HG03575 (cell line): ENCODE data around the gene OXGR1.

Source experiments
- ATAC-seq: cut with Tn5 transposase; IDR thresholded peaks from one replicate; pipeline ENCODE4 v1.9.1; 2021; ENCODE audit not compliant: unreplicated experiment, insufficient number of reproducible peaks, low FRiP score; ENCODE audit errors: extremely low read depth

Gene OXGR1

DNA sequence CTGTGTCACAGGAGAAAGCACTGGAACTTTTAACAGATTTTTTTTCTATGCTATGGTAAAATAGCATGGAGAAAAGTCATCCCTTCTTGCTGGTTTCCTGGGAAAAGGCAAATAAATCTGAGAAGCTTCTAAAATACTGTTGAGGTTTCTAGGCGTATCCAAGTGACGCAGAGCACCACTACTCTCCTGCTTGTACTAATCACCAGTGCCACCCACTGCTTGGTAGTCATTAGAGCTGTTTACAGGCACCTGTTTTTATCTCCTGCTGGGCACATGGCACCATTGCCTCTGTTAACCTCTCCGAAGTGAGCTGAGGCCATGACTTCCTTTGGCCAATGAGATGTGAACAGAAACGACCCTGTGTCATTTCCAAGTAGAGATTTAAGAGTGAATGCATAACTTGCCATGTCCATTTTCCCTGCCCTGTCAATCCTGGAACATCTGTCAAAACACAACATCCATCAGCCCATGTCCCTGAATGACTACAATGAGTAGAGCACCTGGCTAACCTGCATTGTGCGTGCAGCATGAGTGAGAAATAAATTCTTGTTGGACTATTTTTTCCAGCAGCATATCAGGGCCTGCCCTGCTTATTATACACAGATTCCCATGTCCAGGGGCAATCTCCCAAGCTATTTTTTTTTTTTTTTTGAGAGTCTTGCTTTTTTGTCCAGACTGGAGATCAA, 17.3 kb upstream of the OXGR1 start:
- no peak for ATAC-seq

DNA sequence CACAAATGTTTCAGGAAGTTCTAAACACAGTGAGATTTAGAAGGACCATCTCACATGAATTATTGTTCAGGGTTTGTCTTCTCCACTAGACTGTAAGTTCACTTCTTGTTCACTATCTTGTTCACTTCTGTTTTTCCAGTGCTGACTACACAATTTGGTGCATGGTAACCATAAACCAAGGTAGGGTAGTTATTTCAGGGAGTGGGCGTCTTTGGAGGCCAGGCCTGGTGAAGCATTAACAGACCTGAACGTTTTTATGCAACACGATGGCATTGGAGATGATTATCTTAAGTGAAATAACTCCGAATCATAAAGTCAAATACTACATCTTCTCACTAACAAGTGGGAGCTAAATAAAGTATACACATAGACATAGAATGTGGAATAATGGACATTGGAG, 14.4 kb upstream of the OXGR1 start:
- ATAC-seq, result no peak

DNA sequence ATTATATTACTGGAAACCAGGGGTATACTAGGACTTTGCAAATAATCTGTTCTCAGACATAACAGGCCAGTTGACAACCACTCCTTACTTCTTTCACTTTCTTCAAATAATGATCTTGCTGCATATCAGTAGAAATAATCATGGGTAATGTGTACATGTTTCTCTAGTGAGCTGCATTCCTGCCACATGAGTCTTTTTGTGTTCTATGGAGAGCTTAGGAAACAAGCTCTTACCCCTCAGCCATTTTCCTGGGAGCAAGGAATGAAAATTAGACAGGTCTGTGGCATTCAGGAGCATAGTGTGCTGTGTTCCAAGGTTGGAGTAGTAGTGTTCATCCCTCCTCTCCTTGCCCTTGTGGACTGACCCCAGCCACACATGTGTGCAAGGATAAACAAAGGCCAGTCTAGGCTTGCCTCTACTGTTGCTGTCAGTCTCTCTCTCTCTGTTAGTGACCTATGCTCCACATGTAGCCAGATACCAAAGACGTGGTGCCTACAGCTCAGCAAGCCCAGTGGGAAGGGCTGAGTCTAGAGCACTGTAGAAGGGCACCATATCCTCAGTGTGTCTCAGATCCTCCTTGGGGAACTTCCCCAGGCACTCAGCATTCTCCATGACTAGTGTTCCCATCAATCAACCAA, 11.5 kb upstream of the OXGR1 start:
- ATAC-seq, result no peak

DNA sequence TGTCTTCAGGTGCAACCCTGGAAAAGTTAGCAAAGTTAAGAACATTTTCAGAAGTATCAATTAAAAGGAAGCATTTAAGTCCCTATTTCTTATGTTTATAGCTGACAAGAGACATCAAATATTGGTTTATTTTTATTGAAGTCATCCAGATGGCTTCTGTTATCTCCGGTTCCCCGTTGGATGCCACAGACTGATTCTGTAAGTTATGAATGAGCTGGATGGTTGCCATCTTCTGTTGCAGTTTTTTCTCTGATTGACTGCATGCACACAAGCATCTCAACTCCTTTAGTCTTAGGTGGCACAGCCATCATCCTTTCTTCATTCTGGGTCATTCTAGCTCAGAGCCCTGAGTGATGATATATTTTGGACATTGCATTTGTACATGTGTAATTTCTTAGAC, 10.6 kb upstream of the OXGR1 start:
- ATAC-seq, result no peak

DNA sequence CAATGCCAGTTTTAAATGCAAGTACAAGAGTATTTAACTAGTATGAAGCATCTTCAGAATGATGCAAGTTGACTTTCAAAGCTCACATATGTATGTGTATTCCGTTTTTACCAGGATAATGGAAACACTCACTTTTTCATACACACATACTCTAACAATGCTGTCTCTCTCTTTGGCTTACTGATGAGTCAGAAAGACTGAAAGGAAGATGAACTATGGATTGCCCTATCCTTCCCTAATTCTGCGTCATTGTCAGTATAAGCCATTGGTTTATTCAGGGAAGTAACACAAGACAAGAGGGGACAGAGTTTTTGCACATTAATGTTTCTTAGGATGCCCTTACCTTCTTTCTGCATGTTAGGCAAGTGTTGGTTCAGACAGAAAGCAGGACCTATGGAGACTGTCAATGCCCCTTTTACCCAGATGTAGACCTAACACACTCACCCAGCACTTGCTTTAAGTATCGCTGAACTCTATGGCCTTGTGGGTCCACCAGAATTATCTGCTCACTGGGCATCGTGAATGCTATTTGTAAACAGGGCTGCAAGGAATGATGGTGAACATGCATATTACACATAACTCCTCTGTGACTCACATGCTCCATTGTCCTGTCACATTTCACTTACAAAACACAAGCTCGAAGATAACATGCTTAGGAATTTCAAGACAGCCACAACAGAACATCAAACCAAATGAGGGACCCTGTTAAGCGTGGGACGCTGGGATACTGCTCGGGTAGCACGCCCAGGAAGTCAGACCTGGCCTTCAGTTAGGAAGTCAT, 10.0 kb upstream of the OXGR1 start:
- ATAC-seq, result no peak

DNA sequence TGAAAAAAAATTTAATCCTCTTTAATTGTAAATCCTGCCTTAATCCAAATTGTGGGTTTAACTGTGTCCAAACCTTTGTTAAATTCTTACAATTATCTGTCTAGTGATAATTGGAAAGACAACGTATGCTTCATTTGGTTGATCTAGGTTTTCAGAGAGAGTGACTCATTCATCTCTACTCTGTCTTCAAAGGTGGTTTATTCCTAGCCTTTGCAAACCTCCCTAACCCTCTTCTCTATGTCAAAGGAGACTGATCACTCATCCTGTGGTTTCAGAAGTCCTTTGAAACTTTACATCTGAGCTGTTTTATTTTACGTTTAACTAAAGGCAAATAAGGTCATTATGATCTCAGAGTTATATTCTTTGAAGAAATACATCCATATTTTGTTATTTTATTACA, 8.8 kb upstream of the OXGR1 start:
- ATAC-seq, result no peak

DNA sequence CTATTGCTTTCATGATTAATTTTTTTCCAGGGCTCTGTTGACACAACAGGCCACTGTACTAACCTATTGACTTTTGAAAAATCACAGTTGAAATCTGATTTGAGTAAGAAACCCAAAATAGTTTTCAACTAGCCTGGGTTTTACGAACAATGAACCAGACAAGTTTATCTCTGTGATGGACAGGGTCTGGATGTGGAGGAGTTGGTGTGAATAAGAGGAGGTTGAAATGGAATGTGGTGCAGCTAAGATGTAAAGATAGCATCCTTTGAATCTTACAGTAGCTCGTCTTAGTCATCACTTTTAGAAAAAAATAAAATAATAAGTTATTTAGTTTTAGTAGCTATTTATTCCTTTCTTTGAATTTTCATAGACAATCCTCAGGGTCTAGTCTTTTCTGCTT, 8.3 kb upstream of the OXGR1 start:
- ATAC-seq, result no peak

DNA sequence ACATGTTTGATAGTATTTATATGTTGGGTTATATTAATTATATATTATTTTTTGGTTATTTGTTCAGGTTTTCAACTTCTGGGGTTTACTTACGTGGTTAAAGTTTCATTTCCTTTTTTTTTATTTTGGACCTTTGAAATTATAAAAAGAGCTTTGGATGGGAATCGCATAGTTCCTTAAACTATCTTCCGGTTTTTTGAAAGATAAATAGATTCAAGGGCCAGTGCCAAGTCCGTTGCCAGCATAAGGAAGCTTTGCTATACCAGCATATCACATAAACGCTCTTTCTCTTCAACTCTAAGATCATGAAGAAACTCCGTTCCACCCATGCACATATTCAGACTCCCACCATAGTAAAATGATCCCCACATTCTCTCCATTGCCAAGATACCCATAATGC, 7.4 kb upstream of the OXGR1 start:
- ATAC-seq, result no peak

DNA sequence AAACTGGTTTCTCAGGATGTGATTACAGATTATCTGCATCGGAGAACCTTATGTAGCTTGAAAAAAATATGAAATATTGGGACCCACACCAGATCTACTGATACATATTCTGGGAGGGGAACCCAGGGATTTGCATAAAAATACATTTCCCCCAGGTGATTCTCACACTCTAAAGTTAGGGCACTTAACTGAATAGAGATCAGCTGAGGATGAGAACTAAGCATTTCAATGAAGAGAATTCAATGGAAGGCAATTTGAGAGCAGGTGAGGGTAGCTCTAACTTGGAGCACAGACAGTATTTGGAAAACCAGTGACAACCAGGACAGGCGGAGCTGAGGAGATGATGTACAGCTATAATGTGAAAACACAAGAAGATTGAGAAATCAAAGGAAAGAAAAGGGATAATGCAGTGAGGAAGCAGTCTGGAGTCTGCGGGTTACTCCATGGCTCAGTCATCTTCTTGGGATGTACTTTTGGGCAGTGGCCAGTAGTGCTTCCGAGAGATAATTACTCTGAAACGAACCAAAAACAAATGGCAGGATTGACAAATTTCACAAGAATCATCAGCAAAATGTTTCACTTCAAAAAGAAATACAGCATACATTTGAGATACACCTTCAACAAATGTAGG, 6.1 kb upstream of the OXGR1 start:
- ATAC-seq, result no peak

DNA sequence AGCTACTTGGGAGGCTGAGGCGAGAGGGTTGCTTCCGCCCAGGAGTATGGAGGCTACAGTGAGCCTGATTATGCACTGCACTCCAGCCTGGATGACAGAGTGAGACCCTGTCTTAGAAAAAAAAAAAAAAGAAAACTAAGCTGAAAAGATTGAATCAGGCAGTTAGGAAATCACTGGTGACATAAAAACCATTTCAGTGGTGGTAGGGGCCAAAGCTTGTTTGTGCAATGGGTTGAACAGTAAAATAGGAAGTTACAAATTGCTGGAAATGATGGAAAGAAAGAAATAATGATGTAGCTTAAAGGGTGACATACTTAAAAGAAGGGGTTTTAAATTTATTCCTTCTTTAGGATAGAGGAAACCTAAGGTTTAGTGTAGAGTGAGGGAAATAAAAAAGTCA, 4.8 kb upstream of the OXGR1 start:
- ATAC-seq, result no peak

DNA sequence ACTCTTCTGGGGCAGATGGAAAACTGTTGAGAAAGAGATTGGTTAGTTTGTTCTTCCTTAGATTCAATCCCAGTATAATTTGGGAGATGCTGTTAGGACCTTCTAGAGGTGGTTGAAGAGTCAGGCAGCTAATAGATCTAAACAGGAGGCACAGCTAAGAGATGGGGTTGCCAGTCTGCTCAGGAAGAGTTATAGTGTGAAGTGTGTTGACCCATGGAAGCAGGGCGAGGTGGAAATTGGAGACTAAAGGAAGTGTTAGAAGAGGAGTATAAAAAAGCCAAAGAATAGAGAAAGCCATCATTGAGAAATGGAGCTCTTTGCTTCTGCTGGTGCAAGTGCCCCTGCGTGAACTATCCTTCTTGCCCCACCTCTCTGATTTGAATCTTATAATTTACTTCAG, 3.8 kb upstream of the OXGR1 start:
- no peak for ATAC-seq

DNA sequence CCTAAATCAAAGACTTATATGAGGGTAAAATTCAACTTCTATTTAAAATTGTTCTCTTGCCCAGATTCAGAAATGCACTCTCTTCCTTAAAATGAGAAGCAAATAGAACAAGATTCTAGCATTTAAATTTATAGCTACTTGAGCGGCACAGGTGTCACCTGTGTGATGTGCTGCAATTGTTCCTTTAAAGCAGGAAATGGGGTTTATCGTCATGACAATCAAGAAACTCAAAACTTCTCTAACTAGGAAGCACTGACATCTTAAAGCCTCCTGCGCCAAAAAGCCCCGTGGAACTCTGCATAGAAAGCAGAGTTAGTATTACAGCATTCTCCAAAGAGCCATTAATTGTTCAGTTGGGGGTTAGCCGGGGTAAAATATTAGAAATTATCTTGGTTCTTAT, 2.6 kb upstream of the OXGR1 start:
- no peak for ATAC-seq

DNA sequence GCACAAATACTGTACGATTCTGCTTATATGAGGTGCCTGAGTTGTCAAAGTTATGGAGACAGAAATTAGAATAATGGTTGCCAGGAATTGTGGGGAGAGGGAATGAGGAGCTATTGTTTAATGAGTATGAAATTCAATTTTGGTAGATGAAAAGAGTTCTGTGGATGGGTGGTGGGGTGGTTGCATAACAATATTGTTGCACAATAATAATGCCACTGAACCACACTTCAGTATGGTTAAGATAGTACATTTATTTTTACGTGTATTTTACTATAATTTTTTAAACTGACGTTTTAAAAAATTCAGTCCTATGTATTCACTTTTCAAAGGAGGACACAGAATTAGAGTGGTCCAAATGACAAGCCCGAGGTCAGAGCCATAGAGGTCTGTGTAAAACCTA, 1.8 kb upstream of the OXGR1 start:
- ATAC-seq, result no peak

DNA sequence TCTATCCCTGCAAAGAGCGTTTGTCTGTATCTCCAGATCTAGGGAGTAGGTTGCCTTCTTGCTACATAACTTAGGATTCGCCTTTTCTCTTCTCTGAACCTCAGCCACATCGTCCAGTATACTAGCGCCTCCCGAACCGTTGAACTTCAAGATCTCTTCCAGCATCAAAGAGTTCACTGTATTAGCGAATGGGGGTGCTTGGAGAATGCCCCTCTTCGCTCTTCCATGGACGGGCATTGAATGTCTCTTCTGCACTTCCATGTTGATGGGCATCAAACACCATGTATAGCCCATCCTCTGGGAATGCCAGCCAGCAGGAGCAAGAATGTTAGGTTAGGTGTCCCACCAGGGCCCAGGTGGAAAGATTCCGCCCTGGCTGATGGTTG, 575 bp upstream of the OXGR1 start:
- ATAC-seq, result no peak

DNA sequence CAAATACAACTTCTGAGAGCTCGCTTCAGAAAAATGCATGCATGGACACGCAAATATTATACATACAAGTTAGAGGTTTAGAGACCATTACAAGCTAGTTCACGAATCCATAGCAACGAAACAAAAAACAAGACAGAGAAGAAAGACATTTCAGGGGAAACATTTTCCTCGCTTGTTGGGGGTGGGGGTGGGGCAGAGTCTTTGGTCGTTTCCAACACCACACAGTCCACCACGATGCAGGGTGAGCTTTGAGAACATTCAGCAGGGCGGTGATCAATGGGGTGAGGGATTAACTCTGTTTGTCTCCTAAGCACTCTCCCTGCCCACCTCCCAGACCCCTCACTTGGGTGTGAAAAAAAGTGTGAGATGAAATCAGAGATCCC, 651 bp downstream of the OXGR1 start:
- ATAC-seq, result no peak

DNA sequence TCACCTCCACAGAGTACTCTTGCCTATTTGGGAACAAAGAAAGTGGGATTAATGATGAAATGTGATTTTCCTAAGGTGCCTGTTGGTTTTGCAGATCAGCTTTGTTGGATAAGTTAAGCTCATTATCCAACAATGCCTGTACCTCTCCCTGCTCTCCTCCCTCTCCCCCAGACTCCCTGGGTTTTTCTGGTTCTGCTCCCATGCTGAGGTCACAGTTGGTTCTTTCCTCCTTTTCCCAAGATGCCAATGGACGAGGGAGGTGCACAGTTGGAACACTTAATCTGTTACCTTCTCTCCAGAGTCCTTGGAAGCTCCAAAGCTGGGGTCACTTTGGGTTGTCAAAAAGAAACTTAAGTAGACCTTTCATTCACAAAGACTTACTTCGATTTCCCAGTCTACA, 1.6 kb downstream of the OXGR1 start:
- ATAC-seq, result no peak

DNA sequence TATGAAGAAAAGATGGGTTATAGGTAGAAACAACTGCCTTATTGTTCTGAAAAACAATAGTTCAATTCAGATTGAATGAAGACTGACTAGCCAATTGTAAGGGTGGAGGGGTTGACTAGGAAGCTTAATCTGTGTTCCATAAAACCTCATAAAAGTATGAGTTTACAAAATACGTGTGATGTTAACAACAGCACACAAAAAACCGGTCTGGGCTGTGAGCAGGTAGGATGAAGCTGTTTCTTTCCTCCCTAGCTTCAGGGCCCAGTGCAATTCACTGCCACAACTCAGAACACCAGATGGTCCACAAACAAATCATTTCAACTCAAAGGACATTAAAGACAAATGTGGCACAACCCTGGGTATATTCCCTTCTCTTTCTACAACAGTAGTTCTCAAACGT, 3.2 kb downstream of the OXGR1 start:
- ATAC-seq, result no peak

DNA sequence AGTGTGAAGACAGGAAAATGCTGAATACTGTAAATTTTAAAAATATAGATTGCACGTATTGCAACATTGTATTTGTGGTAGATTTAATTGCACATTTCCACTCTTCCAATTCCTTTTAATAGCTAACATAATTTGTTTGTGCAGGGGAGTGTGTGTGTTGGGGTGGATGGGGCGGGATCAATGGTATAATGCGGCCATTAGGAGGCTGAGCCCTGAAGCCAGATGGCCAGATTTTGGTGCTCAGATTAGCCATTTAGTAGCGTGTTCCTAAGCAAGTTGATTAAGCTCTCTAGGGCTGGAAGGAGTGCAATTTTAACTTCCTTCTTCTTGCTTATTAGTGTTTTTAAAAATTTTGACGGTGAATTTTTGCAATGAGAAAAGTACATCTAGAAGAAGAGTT, 5.8 kb downstream of the OXGR1 start:
- no peak for ATAC-seq

DNA sequence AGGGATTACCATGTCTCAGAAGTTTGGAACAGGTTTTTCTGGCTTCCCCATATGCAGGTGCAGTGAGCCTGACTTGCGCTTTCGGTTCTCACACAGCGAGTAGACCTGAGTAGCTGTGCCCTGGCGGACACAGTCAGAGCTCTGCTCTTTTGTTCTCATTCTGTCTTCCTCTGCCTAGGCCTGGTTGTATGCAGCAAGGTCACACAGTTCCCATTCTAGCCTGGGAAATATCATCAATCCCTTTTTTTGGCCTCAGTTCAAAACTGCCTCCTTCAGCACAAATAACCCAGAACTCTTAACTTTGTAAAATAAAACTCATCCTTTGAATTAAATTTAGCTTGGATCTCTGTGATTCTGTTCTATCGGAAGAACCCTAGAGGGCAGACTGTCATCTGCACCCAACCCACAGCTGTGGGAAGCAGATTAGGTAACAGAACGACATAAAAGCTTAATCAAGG, 10.2 kb downstream of the OXGR1 start:
- ATAC-seq, result peak; percentile 99

DNA sequence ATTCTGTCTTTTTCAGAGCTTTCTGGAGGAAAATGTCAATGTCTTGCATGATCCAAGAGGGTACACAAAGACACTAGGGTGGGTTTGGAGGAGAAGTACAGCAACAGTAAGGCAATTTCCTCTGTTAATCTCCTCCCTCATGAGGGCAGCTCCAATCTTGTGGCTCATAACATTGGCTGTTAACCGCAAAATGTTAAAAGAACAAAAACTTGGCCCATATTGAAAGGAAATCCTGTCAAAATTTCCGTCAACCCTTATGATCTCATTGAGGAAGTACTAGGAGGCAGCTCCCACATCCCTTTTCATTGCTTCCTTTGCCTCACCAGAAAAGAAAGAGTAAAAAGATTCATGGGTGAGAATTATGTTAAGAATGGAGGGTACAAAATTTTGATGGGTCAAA, 11.6 kb downstream of the OXGR1 start:
- no peak for ATAC-seq
